Thymus (tissue), 11 donors: Measurements from ENCODE around the gene FOXN3. TPM values are rescaled to one million over a fixed set of nuclear protein-coding genes. Genes with fewer than 3 reads are reported as not detected.

Experiments used
- DNase-seq, 9 donors: peaks; one replicate each; pipeline ENCODE4 v3.0.0-alpha.2; 2013; ENCODE audit warnings: low spot score in 9 of 9, low read depth in 6 of 9, missing footprints in 1 of 9
- H3K27ac ChIP-seq, 2 donors: one replicate each; pipeline ENCODE4 v1.5.1; 2013; ENCODE audit warnings: control low read depth in 1 of 2, low read depth in 1 of 2, low read length in 1 of 2, mild to moderate bottlenecking in 1 of 2, moderate library complexity in 1 of 2
- H3K27me3 ChIP-seq, 2 donors: one replicate each; pipeline ENCODE4 v1.5.1; 2013; ENCODE audit warnings: low read length in 1 of 2; ENCODE audit not compliant: control insufficient read depth in 2 of 2, insufficient read depth in 1 of 2
- H3K36me3 ChIP-seq, 2 donors: one replicate each; pipeline ENCODE4 v1.5.1; 2013; ENCODE audit warnings: low read length in 1 of 2, mild to moderate bottlenecking in 1 of 2, moderate library complexity in 1 of 2; ENCODE audit not compliant: control insufficient read depth in 2 of 2, insufficient read depth in 2 of 2
- H3K4me1 ChIP-seq, 2 donors: one replicate each; pipeline ENCODE4 v1.5.1; 2013; ENCODE audit warnings: low read length in 2 of 2; ENCODE audit not compliant: control insufficient read depth in 2 of 2, insufficient read depth in 2 of 2
- H3K4me3 ChIP-seq, 2 donors: one replicate each; pipeline ENCODE4 v1.5.1; 2013; ENCODE audit warnings: low read length in 2 of 2, control low read depth in 1 of 2, mild to moderate bottlenecking in 1 of 2
- H3K9me3 ChIP-seq, 2 donors: one replicate each; pipeline ENCODE4 v1.5.1; 2013; ENCODE audit warnings: low read length in 1 of 2, mild to moderate bottlenecking in 1 of 2; ENCODE audit not compliant: control insufficient read depth in 2 of 2, insufficient read depth in 1 of 2
- WGBS: extraction: QIAGEN DNeasy Blood & Tissue Kit; methylation state at CpG from one replicate; pipeline ENCODE4 v1.1.7; 2013; 5-methylcytosine and 5-hydroxymethylcytosine counted together
- polyA plus RNA-seq: library from polyadenylated mRNA; stranded (reverse); fragments of 200-250 nt; gene quantifications from one replicate; pipeline ENCODE4 v1.2.3, GENCODE V29; 2013
- total RNA-seq: library from RNA; stranded (reverse); fragments of 120-200 nt; gene quantifications from one replicate; pipeline ENCODE4 v1.2.4, GENCODE V29; 2013
- donor health status: healthy.

The FOXN3 gene
- total and polyA plus RNA-seq, 2 donors, result 21.9 to 32.5 TPM

DNA sequence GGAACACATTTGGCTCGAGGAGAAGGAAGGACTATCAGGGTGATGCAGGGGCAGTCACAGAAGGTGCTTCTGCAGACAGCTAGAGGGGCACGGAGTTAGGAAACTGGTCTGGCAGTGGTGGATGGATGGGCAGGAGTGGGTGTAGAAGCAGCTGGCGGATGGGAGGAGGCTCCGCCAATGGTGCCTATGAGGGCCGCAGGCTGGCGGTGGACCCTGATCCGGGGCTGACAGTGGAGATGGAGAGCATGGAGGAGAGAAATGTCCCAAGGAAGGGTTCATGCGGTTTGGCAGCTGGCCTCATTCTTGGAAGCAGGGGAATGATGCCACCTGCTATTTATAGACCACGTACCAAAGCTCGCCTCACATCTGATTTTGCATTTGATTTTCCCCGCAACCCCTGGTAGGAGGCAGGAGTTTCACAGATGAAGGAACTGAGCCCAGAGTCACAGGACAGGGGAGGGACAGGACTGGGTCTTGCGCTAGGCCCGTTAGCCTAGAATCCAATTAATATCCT is 237.1 kb downstream of the FOXN3 start:
- 97% methylated on average over 13 of the region's 13 CpGs for WGBS
- Histone ChIP-seq H3K36me3 (peaks cover 29 to 39% of the 10 kb centered on the region in 2 donors), H3K27me3 (no peaks in the 10 kb centered on the region), H3K27ac (no peak overlapping the region), H3K4me1 (peaks cover 0 to 3% of the 10 kb centered on the region in 2 donors), H3K4me3 (no peak overlapping the region), H3K9me3 (no peaks in the 10 kb centered on the region)
- no peak for DNase-seq

DNA sequence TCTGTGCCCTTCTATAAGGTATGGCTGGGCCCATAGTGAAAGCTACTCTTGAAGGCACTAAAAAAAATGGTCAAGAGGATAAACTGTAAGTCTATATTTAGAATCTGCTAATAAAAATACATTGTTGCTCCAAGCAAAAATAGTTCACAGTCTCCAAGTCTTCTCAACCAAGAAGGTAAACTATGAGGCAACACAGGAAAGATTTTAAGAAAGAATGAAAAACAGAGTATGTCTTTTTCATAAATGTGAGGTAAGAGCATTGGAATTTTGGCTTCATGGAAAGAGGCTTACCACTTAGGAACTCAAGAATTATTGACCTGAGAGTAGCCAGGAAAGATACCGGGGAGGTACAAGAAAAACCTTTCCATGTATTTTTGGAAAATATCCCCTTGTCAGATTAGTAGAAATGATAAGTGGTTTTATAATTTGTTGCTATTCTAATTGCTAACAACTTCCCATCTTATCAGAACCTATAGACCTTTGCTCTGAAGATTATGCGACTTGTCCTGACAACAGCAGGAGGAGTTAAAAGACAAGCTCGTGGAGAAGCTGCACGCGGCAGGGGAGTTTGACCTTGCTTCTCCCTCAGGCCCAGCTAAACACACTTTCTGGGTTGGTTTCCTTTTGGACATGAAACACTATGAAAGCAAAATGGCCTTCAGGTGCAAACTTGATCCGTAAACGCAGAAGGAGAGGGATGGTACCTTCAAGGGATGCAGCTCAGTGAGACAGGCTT is 238.1 kb downstream of the FOXN3 start:
- no peak overlapping the region for H3K4me3 ChIP-seq
- 97% methylated on average over 7 of the region's 7 CpGs for WGBS
- peaks cover 23 to 34% of the 10 kb centered on the region in 2 donors for H3K36me3 ChIP-seq
- H3K4me1 ChIP-seq, result peaks cover 0 to 7% of the 10 kb centered on the region in 2 donors
- no peak overlapping the region for H3K27ac ChIP-seq
- no peaks in the 10 kb centered on the region for H3K27me3 ChIP-seq
- no peak for DNase-seq
- no peaks in the 10 kb centered on the region for H3K9me3 ChIP-seq

DNA sequence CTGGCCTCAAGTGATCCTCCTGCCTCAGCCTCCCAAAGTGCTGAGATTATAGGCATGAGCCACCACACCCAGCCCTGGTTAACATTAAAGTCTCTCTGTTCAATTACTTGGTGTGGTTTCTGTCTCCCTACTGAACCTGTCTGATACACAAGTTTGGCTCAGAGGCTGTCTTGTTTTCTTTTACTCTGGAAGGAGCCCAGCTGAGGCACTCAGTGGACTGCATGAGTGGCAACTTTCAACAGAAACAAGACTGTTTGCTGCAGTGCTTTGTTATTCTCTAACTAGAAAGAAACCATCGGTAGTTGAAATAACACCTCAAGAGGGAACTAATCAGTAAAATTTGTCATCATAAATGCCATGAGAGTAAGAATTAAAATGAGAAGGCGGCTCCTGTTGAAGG is 238.7 kb downstream of the FOXN3 start:
- WGBS, result 99% methylated on average over 2 of the region's 2 CpGs

DNA sequence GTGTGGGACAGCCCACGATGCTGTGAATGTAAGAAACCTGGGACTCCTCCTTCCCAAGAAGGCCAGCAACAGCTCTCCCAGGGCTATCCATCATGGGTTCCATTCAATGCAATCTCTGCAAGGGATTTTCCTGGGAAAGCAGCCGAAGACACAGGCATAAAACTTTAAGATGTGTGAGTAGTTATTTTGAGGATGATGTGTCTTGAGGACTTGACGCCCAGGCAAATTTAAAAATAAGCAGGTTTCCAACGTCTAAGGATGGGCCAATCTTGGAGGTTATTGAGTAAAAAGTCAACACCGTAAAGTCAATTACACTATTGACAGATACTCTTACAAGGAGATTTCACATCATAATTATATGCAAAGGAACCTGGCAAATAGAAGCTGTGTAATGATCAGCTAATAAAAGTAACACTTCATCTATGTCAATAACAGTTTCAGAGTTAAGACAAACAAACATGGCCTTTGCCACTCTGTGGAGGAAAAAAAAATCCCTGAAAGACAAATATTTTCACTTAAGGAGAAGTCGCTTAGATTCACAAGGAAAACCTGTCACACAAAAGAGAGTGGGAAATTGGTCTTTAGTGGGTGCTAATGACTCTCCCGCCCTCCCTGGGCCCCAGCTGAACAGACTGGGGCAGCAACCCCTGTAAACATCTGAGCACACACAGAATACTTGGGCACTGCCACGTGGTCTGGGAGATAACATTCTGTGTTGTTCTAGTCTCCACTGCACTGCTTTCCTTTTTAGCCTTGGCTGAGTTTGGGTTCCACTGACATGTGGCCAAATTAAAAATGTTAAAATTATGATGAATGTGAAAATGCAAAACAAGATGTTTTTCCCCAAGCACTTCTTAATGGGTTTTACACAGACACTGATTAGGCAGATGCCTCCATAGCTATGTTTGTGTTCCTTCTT is 240.9 kb downstream of the FOXN3 start:
- 95% methylated on average over 8 of the region's 8 CpGs for WGBS
- H3K9me3 ChIP-seq, result peaks cover 0 to 3% of the 10 kb centered on the region in 2 donors
- H3K36me3 ChIP-seq, result peaks cover 26 to 33% of the 10 kb centered on the region in 2 donors
- no peak overlapping the region for H3K27ac ChIP-seq
- no peak for DNase-seq
- H3K4me1 ChIP-seq, result peaks cover 0 to 7% of the 10 kb centered on the region in 2 donors
- no peaks in the 10 kb centered on the region for H3K27me3 ChIP-seq
- H3K4me3 ChIP-seq, result no peak overlapping the region

More for the DNA sequence above, 238.7 kb downstream of the FOXN3 start:
- Histone ChIP-seq H3K36me3 (peaks cover 26 to 29% of the 10 kb centered on the region in 2 donors), H3K4me1 (peaks cover 0 to 7% of the 10 kb centered on the region in 2 donors), H3K27me3 (no peaks in the 10 kb centered on the region), H3K4me3 (no peak overlapping the region), H3K27ac (no peak overlapping the region), H3K9me3 (no peaks in the 10 kb centered on the region)
- DNase-seq, result no peak

DNA sequence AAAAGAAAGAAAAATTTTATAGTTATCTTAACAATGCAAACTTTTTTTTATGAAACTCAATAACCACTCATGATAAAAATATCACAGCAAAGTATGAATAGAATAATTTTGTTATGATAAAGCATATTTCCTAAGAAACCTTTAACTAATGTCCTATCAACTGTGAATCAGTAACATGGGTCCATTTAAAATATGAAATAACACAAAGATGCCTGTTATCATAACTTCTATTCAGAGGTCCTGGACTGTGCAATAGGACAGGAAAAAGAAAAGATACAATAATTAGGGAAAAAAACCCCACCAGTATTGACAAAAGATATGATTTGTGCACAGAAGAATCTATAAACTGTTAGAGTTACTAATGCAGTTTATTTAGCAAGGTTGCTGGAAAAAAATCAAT is 245.4 kb downstream of the FOXN3 start:
- DNase-seq, result no peak
- Histone ChIP-seq H3K27ac (no peak overlapping the region), H3K4me3 (no peak overlapping the region), H3K27me3 (no peaks in the 10 kb centered on the region), H3K36me3 (peaks cover 11 to 16% of the 10 kb centered on the region in 2 donors), H3K9me3 (peaks cover 0 to 3% of the 10 kb centered on the region in 2 donors), H3K4me1 (peaks cover 0 to 3% of the 10 kb centered on the region in 2 donors)

DNA sequence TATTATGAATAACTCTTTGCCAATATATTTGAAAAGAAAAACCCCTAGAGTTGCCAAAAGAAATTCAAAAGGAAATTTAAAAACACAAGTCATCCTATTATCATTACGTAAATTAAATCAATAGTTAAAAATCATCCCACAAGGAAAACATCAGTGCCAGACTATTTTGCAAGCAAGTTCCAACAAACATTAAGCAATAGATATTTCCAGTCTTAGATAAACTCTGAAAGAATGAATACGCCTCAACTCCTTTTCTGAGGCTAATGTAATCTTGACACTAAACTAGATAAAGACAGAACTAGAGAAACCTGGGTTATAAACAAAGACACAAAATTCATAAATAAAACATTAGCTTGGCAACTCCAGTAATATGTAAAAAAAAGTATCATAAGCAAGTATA is 245.9 kb downstream of the FOXN3 start:
- 95% methylated on average over 2 of the region's 2 CpGs for WGBS
- peaks cover 0 to 3% of the 10 kb centered on the region in 2 donors for H3K9me3 ChIP-seq
- H3K4me3 ChIP-seq, result no peak overlapping the region
- no peaks in the 10 kb centered on the region for H3K27me3 ChIP-seq
- peaks cover 11 to 12% of the 10 kb centered on the region in 2 donors for H3K36me3 ChIP-seq
- peaks cover 0 to 3% of the 10 kb centered on the region in 2 donors for H3K4me1 ChIP-seq
- no peak for DNase-seq
- no peak overlapping the region for H3K27ac ChIP-seq

DNA sequence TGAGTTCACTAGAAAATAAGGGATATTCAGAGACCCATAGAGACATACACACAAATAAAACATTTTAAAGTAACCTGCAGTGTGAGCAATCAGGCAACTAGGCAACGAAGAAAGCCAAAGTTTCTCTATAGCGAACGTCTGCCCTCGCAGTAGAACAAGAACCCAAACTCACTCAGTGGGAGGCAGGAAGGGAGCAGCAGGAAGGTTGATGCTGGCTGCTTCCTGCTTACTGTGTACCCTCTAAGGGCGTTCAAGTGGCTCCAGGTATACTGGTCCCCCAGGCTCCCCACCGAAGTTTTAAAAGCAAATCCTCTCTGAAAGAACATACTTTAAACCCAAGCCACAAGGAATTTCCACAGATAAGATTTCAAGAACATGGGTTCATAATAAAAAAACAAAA is 249.3 kb downstream of the FOXN3 start:
- Histone ChIP-seq H3K4me1 (peaks cover 0 to 11% of the 10 kb centered on the region in 2 donors), H3K9me3 (peaks cover 0 to 3% of the 10 kb centered on the region in 2 donors), H3K27me3 (no peaks in the 10 kb centered on the region), H3K36me3 (peaks cover 13 to 20% of the 10 kb centered on the region in 2 donors), H3K27ac (no peak overlapping the region), H3K4me3 (no peak overlapping the region)
- 64% methylated on average over 6 of the region's 6 CpGs for WGBS
- DNase-seq, result no peak

DNA sequence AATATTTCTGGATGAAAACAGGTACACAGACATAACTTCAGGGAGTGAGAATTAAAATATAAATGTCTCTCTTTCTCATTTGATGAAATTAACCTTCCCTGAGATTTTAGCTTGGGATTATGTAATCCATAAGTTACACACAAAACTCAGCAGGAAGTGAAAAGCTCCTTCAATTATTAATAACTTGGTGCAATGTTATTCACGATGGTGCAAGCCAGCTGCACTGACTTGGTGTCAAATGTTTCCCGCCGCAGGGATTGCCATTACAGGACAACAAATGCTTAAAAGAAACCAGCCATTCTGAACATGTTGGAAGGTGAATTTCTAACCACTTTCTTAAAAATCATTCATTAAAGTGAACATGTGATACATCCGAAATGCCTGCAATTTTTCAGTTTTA is 250.4 kb downstream of the FOXN3 start:
- peaks cover 0 to 11% of the 10 kb centered on the region in 2 donors for H3K4me1 ChIP-seq
- peaks cover 19 to 30% of the 10 kb centered on the region in 2 donors for H3K36me3 ChIP-seq
- 95% methylated on average over 4 of the region's 4 CpGs for WGBS
- no peak overlapping the region for H3K27ac ChIP-seq
- DNase-seq, result no peak
- no peaks in the 10 kb centered on the region for H3K9me3 ChIP-seq
- H3K27me3 ChIP-seq, result no peaks in the 10 kb centered on the region
- no peak overlapping the region for H3K4me3 ChIP-seq
